Retinal pigment epithelial cell (primary cell): ENCODE measurements around the gene RABIF.

ENCODE experiments used
- DNase-seq: peaks from one replicate; pipeline ENCODE4 v3.0.0-alpha.2; 2010; ENCODE audit warnings: low read depth
- H3K4me3 ChIP-seq: 2 replicates; pipeline ENCODE4 v1.5.1; 2011; ENCODE audit warnings: mild to moderate bottlenecking, low read length, control low read depth, moderate library complexity
- CTCF ChIP-seq: conservative IDR thresholded peaks from 2 replicates; pipeline ENCODE4 v1.5.1; 2011; ENCODE audit warnings: low read depth, low read length, control low read depth, inconsistent platforms

RABIF gene

GRCh38 chr1:202848191-202848542 is 40.8 kb downstream of the RABIF start:
- no peak overlapping the region for H3K4me3 ChIP-seq
- DNase-seq: no peak
- TF ChIP-seq CTCF: no peak

- no peak overlapping the region for H3K4me3 ChIP-seq
- no peak for DNase-seq
- TF ChIP-seq CTCF: no peak
Measured at GRCh38 chr1:202844935-202845334, 44.0 kb downstream of the RABIF start.

- no peak overlapping the region for H3K4me3 ChIP-seq
- DNase-seq: no peak
- no peak for TF ChIP-seq CTCF
Measured at GRCh38 chr1:202844259-202844658, 44.7 kb downstream of the RABIF start.

- no peak overlapping the region for H3K4me3 ChIP-seq
- no peak for DNase-seq
- TF ChIP-seq CTCF: no peak
Measured at GRCh38 chr1:202843081-202843480, 45.9 kb downstream of the RABIF start.

GRCh38 chr1:202837746-202838262 is 51.1 kb downstream of the RABIF start:
- no peak for DNase-seq
- no peak overlapping the region for H3K4me3 ChIP-seq
- TF ChIP-seq CTCF: no peak

GRCh38 chr1:202836623-202837403 is 52.1 kb downstream of the RABIF start:
- TF ChIP-seq CTCF: no peak
- no peak overlapping the region for H3K4me3 ChIP-seq
- DNase-seq: no peak

GRCh38 chr1:202835548-202836072 is 53.3 kb downstream of the RABIF start:
- DNase-seq: no peak
- TF ChIP-seq CTCF: no peak
- no peak overlapping the region for H3K4me3 ChIP-seq
